GM18951 (cell line): ENCODE measurements around the gene TJP1.

Experiments
- POLR2A ChIP-seq: IDR thresholded peaks from 4 replicates; pipeline ENCODE4 v1.6.1; 2011; ENCODE audit warnings: mild to moderate bottlenecking; ENCODE audit not compliant: insufficient read length, insufficient read depth; ENCODE audit errors: extremely low read depth
- in situ Hi-C: fragments of 300-500 bp; cut with MboI; formaldehyde crosslinking; loops from one replicate; pipeline ENCODE4 v1.12.0; 2022; ENCODE audit warnings: low sequenced_read_pairs, mixed read lengths, inconsistent platforms; ENCODE audit not compliant: unreplicated experiment

Gene TJP1

GRCh38 chr15:29822100-29822683, at the start of gene TJP1:
Gene TJP1, minus strand, starts transcription at chr15:29822468. Its CDS starts 440 bp downstream, at chr15:29822028.
- TF ChIP-seq POLR2A, result no peak
- in situ Hi-C loops, result no loop called here

- in situ Hi-C loops, result no loop called here
- TF ChIP-seq POLR2A, result no peak
Observed at GRCh38 chr15:29871401-29871800, 49.1 kb upstream of the TJP1 start.

- in situ Hi-C loops, result no loop called here
- no peak for TF ChIP-seq POLR2A
Observed at GRCh38 chr15:29870495-29871151, 48.4 kb upstream of the TJP1 start.

GRCh38 chr15:29867241-29868000, 45.2 kb upstream of the TJP1 start:
- no peak for TF ChIP-seq POLR2A
- in situ Hi-C loops, result no loop called here

GRCh38 chr15:29866337-29866736, 44.1 kb upstream of the TJP1 start:
- no peak for TF ChIP-seq POLR2A
- in situ Hi-C loops, result no loop called here

- TF ChIP-seq POLR2A, result no peak
- in situ Hi-C loops, result no loop called here
Observed at GRCh38 chr15:29864501-29864900, 42.2 kb upstream of the TJP1 start.

- TF ChIP-seq POLR2A, result no peak
Observed at GRCh38 chr15:29863438-29863837, 41.2 kb upstream of the TJP1 start.

GRCh38 chr15:29862271-29862670, 40.0 kb upstream of the TJP1 start:
- in situ Hi-C loops, result no loop called here
- no peak for TF ChIP-seq POLR2A

More at GRCh38 chr15:29863438-29863837, 41.2 kb upstream of the TJP1 start:
- in situ Hi-C loops, result no loop called here

- TF ChIP-seq POLR2A, result no peak
- in situ Hi-C loops, result no loop called here
Observed at GRCh38 chr15:29860872-29861271, 38.6 kb upstream of the TJP1 start.

- in situ Hi-C loops, result no loop called here
- no peak for TF ChIP-seq POLR2A
Observed at GRCh38 chr15:29859973-29860715, 37.9 kb upstream of the TJP1 start.

- no peak for TF ChIP-seq POLR2A
Observed at GRCh38 chr15:29859293-29859692, 37.0 kb upstream of the TJP1 start.

GRCh38 chr15:29857221-29857789, 35.0 kb upstream of the TJP1 start:
- TF ChIP-seq POLR2A, result no peak
- in situ Hi-C loops, result no loop called here

More at GRCh38 chr15:29859293-29859692, 37.0 kb upstream of the TJP1 start:
- in situ Hi-C loops, result no loop called here

GRCh38 chr15:29854413-29854812, 32.1 kb upstream of the TJP1 start:
- in situ Hi-C loops, result no loop called here
- TF ChIP-seq POLR2A, result no peak
